ENCODE measurements around the gene ANKLE2.

The ANKLE2 gene

DNA sequence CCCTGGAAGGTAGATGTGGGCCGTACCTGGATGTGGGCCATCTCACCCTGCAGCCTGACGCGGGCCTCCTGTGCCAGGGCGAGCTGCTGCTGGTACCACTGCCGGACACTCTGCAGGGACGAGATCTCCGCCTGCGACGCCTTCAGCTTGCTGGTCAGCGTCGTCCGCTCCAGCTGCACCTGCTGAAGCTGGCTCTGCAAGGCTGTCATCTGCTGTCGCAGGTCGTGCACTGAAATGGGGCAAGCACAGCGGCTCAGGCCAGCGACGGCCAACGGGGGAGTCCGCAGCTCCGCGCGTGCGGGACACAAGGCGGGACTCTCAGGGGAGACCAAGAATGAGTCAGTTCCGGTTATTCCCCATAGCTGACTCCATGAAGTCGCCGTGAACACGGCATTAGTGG lies 40.1 kb upstream of the ANKLE2 start:
- CTCF ChIA-PET = no interaction called here
- TF ChIP-seq ZNF837 (tag by site-specific recombination; IDR thresholded peaks at IDR 0.05) (no peak), ZNF175 (tag by site-specific recombination; IDR thresholded peaks at IDR 0.05) (no peak), ZNF530 (tag by site-specific recombination; IDR thresholded peaks at IDR 0.05; ENCODE audit: low read depth) (no peak), ZNF776 (tag by site-specific recombination; IDR thresholded peaks at IDR 0.05; ENCODE audit: borderline replicate concordance) (no peak), ZNF747 (tag by site-specific recombination; IDR thresholded peaks at IDR 0.05) (no peak), REPIN1 (tag by site-specific recombination; IDR thresholded peaks at IDR 0.05; ENCODE audit: low read depth) (no peak), ZNF2 (tag by site-specific recombination; IDR thresholded peaks at IDR 0.05) (no peak), ZBTB21 (tag by site-specific recombination; IDR thresholded peaks at IDR 0.05) (no peak), ZNF76 (tag by site-specific recombination; IDR thresholded peaks at IDR 0.05; ENCODE audit: borderline replicate concordance, low read depth) (no peak), ZNF335 (tag by site-specific recombination; conservative IDR thresholded peaks at IDR 0.05) (no peak), OVOL3 (tag by site-specific recombination; IDR thresholded peaks at IDR 0.05) (no peak)
- TF ChIP-seq, protein P1, sequence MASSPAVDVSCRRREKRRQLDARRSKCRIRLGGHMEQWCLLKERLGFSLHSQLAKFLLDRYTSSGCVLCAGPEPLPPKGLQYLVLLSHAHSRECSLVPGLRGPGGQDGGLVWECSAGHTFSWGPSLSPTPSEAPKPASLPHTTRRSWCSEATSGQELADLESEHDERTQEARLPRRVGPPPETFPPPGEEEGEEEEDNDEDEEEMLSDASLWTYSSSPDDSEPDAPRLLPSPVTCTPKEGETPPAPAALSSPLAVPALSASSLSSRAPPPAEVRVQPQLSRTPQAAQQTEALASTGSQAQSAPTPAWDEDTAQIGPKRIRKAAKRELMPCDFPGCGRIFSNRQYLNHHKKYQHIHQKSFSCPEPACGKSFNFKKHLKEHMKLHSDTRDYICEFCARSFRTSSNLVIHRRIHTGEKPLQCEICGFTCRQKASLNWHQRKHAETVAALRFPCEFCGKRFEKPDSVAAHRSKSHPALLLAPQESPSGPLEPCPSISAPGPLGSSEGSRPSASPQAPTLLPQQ (tag by site-specific recombination; IDR thresholded peaks at IDR 0.05) = no peak
- TF ChIP-seq, protein P2, sequence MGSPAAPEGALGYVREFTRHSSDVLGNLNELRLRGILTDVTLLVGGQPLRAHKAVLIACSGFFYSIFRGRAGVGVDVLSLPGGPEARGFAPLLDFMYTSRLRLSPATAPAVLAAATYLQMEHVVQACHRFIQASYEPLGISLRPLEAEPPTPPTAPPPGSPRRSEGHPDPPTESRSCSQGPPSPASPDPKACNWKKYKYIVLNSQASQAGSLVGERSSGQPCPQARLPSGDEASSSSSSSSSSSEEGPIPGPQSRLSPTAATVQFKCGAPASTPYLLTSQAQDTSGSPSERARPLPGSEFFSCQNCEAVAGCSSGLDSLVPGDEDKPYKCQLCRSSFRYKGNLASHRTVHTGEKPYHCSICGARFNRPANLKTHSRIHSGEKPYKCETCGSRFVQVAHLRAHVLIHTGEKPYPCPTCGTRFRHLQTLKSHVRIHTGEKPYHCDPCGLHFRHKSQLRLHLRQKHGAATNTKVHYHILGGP (tag by site-specific recombination; IDR thresholded peaks at IDR 0.05) = no peak
- TF ChIP-seq, protein P3, sequence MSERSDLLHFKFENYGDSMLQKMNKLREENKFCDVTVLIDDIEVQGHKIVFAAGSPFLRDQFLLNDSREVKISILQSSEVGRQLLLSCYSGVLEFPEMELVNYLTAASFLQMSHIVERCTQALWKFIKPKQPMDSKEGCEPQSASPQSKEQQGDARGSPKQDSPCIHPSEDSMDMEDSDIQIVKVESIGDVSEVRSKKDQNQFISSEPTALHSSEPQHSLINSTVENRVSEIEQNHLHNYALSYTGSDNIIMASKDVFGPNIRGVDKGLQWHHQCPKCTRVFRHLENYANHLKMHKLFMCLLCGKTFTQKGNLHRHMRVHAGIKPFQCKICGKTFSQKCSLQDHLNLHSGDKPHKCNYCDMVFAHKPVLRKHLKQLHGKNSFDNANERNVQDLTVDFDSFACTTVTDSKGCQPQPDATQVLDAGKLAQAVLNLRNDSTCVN (tag by site-specific recombination; optimal IDR thresholded peaks at IDR 0.05) = no peak
- TF ChIP-seq, protein P4, sequence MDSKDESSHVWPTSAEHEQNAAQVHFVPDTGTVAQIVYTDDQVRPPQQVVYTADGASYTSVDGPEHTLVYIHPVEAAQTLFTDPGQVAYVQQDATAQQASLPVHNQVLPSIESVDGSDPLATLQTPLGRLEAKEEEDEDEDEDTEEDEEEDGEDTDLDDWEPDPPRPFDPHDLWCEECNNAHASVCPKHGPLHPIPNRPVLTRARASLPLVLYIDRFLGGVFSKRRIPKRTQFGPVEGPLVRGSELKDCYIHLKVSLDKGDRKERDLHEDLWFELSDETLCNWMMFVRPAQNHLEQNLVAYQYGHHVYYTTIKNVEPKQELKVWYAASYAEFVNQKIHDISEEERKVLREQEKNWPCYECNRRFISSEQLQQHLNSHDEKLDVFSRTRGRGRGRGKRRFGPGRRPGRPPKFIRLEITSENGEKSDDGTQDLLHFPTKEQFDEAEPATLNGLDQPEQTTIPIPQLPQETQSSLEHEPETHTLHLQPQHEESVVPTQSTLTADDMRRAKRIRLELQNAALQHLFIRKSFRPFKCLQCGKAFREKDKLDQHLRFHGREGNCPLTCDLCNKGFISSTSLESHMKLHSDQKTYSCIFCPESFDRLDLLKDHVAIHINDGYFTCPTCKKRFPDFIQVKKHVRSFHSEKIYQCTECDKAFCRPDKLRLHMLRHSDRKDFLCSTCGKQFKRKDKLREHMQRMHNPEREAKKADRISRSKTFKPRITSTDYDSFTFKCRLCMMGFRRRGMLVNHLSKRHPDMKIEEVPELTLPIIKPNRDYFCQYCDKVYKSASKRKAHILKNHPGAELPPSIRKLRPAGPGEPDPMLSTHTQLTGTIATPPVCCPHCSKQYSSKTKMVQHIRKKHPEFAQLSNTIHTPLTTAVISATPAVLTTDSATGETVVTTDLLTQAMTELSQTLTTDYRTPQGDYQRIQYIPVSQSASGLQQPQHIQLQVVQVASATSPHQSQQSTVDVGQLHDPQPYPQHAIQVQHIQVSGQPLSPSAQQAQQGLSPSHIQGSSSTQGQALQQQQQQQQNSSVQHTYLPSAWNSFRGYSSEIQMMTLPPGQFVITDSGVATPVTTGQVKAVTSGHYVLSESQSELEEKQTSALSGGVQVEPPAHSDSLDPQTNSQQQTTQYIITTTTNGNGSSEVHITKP (tag by site-specific recombination; IDR thresholded peaks at IDR 0.05) = no peak
- TF ChIP-seq, protein P5, sequence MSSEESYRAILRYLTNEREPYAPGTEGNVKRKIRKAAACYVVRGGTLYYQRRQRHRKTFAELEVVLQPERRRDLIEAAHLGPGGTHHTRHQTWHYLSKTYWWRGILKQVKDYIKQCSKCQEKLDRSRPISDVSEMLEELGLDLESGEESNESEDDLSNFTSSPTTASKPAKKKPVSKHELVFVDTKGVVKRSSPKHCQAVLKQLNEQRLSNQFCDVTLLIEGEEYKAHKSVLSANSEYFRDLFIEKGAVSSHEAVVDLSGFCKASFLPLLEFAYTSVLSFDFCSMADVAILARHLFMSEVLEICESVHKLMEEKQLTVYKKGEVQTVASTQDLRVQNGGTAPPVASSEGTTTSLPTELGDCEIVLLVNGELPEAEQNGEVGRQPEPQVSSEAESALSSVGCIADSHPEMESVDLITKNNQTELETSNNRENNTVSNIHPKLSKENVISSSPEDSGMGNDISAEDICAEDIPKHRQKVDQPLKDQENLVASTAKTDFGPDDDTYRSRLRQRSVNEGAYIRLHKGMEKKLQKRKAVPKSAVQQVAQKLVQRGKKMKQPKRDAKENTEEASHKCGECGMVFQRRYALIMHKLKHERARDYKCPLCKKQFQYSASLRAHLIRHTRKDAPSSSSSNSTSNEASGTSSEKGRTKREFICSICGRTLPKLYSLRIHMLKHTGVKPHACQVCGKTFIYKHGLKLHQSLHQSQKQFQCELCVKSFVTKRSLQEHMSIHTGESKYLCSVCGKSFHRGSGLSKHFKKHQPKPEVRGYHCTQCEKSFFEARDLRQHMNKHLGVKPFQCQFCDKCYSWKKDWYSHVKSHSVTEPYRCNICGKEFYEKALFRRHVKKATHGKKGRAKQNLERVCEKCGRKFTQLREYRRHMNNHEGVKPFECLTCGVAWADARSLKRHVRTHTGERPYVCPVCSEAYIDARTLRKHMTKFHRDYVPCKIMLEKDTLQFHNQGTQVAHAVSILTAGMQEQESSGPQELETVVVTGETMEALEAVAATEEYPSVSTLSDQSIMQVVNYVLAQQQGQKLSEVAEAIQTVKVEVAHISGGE (tag by site-specific recombination; conservative IDR thresholded peaks at IDR 0.05; ENCODE audit: low read depth) = no peak
- POLR2A ChIA-PET = interaction anchor here (0.6 kb wide), 1 partner anchor 27 kb away, joined by 3 read pairs; the partner anchor contains the start of gene GOLGA3
- peaks cover 37 to 88% of the 10 kb centered on the region in 2 experiments for H3K36me3 ChIP-seq (ENCODE audit: control insufficient read depth in 2 of 2, insufficient read depth in 1 of 2, low read length in 2 of 2)
- H3K27ac ChIP-seq (ENCODE audit: extremely low read depth, low read depth, low read length) = no peak overlapping the region
- no peaks in the 10 kb centered on the region for H3K9me3 ChIP-seq (ENCODE audit: control insufficient read depth, insufficient read depth, low read depth, low read length)
- H3K4me3 ChIP-seq (ENCODE audit: low read depth, low read length) = no peak overlapping the region
- no peaks in the 10 kb centered on the region for H3K4me1 ChIP-seq (ENCODE audit: control insufficient read depth, insufficient read depth, low read length)
